OCI-LY7 (cell line): Measurements from ENCODE around the gene SIL1. TPM values are rescaled to one million over a fixed set of nuclear protein-coding genes. Genes with fewer than 3 reads are reported as not detected.
"Not testable (repeated sequence)": the region's sequence is repeated elsewhere in the genome, so short reads cannot be mapped to it uniquely, and the experiment has no call there.

ENCODE experiments used
- BruUV-seq: library from RNA; stranded (reverse); fragments of 400-500 nt; replicated peaks from 2 replicates; lab custom pipeline; 2021; lab: Mats Ljungman, UMichigan
- CTCF ChIA-PET: fragments of 300-600 bp; sonication (Branson Sonifier 250); formaldehyde crosslinking; loops from one replicate; lab custom pipeline; 2022; ENCODE audit warnings: antibody characterized with exemption; ENCODE audit not compliant: unreplicated experiment; lab: Charles Lee
- POLR2A ChIA-PET: fragments of 300-600 bp; sonication (Branson Sonifier 250); formaldehyde crosslinking; loops from one replicate; lab custom pipeline; 2022; ENCODE audit warnings: antibody characterized with exemption; lab: Charles Lee
- DNase-seq: peaks from one replicate; pipeline ENCODE4 v3.0.0-alpha.2; 2015; ENCODE audit warnings: low spot score
- H2AFZ ChIP-seq: fragments of 200-600 bp; sonication (generic), shearing (Covaris generic); 2 replicates; pipeline ENCODE4 v1.6.1; 2014; ENCODE audit warnings: mild to moderate bottlenecking, antibody characterized with exemption, low read length, moderate library complexity
- H3K27ac ChIP-seq: fragments of 200-600 bp; sonication (generic); 2 replicates; pipeline ENCODE4 v1.5.1; 2014; ENCODE audit warnings: mixed run types, low read depth, mild to moderate bottlenecking, moderate library complexity, low read length, inconsistent platforms; ENCODE audit not compliant: poor library complexity, severe bottlenecking
- H3K36me3 ChIP-seq: fragments of 200-600 bp; sonication (generic); 2 replicates; pipeline ENCODE4 v1.6.1; 2014; ENCODE audit warnings: mild to moderate bottlenecking, antibody characterized with exemption, low read length, moderate library complexity, mixed read lengths; ENCODE audit not compliant: insufficient read depth
- H3K4me1 ChIP-seq: fragments of 200-600 bp; sonication (generic); 2 replicates; pipeline ENCODE4 v1.5.1; 2014; ENCODE audit warnings: mild to moderate bottlenecking, low read length; ENCODE audit not compliant: insufficient read depth, poor library complexity, severe bottlenecking
- H3K4me2 ChIP-seq: fragments of 200-600 bp; sonication (generic); 2 replicates; pipeline ENCODE4 v1.6.1; 2014; ENCODE audit warnings: mild to moderate bottlenecking, low read length
- H3K4me3 ChIP-seq: fragments of 200-600 bp; sonication (generic); 2 replicates; pipeline ENCODE4 v1.5.1; 2014; ENCODE audit warnings: mild to moderate bottlenecking, low read depth, low read length; ENCODE audit not compliant: poor library complexity, severe bottlenecking
- H3K79me2 ChIP-seq: fragments of 200-600 bp; sonication (generic); 2 replicates; pipeline ENCODE4 v1.6.1; 2016; ENCODE audit warnings: low read depth, mild to moderate bottlenecking, low read length, moderate library complexity, mixed read lengths; ENCODE audit not compliant: insufficient read depth
- H3K9me2 ChIP-seq: fragments of 200-600 bp; sonication (generic); 2 replicates; pipeline ENCODE4 v1.6.1; 2016; ENCODE audit warnings: mild to moderate bottlenecking, low read length, mixed read lengths; ENCODE audit not compliant: insufficient read depth
- H3K9me3 ChIP-seq: fragments of 200-600 bp; sonication (generic); 2 replicates; pipeline ENCODE4 v1.6.1; 2014; ENCODE audit warnings: mild to moderate bottlenecking, mixed run types, low read length, mixed read lengths
- H4K20me1 ChIP-seq: fragments of 200-600 bp; sonication (generic); 2 replicates; pipeline ENCODE4 v1.6.1; 2014; ENCODE audit warnings: mild to moderate bottlenecking, antibody characterized with exemption, low read length, moderate library complexity, mixed read lengths; ENCODE audit not compliant: insufficient read depth
- CTCF ChIP-seq: fragments of 200-600 bp; sonication (generic); conservative IDR thresholded peaks from 2 replicates; pipeline ENCODE4 v1.5.1; 2014; ENCODE audit warnings: mild to moderate bottlenecking, antibody characterized with exemption, low read length, moderate library complexity, mixed read lengths
- EZH2phosphoT487 ChIP-seq: fragments of 200-600 bp; sonication (generic); IDR thresholded peaks from 2 replicates; pipeline ENCODE4 v1.6.1; 2018; ENCODE audit warnings: low read depth, borderline replicate concordance, mild to moderate bottlenecking, mixed run types, antibody characterized with exemption, low read length, moderate library complexity, mixed read lengths
- intact Hi-C: fragments of 100-400 bp; cut with micrococcal nuclease; formaldehyde crosslinking; loops from one replicate; pipeline ENCODE4 v1.10.0; 2022; ENCODE audit not compliant: unreplicated experiment
- total RNA-seq, 2 experiments: library from RNA; depleted of rRNA in 1 of 2; stranded (reverse); fragments of >200 nt in 1 of 2; shearing (Covaris generic) in 1 of 2; gene quantifications; 2 replicates each; pipeline ENCODE4 v1.2.3, GENCODE V29; 2014 to 2022

The SIL1 gene
- total RNA-seq, 2 experiments from 2014 or later: 9.2 to 22.8 TPM

DNA sequence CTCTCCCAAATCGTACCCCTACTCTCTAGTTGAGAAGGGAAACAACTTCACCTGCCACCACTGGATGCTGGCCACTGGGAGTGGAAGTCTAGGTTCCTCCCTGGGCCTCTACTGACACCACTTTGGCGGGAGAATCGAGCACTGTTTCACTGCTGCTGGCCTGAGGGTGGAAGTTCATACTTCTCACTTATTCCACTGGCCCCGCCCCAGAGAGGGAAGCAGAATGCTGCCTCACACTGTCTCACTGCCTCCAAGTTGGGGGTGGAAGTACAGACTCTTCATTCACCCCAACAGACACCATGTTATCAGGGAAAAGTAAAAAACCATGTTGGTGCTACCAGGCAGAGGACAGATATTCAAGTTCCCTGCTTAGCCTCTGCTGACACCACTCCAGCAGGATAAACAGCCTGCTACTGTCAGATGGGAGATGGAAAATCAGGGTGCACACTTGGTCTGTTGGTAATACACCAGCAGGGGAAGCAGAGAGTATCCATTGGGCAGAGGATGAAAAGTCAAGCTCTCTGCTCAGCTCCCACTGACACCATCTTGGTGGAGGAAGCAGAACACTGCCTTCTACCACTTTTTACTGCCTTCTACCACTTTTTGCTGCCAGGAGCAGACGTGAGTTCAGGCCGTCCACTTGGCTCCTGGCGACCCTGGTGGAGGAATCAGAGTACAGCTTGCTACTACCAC, 159.4 kb downstream of the SIL1 start:
- no peaks in the 10 kb centered on the region for H3K9me2 ChIP-seq
- H3K4me1 ChIP-seq: no peaks in the 10 kb centered on the region
- ChIA-PET POLR2A (no interaction called here), CTCF (no interaction called here)
- TF ChIP-seq EZH2phosphoT487 (no peak), CTCF (no peak)
- H3K27ac ChIP-seq: no peak overlapping the region
- no peak overlapping the region for H3K4me2 ChIP-seq
- H4K20me1 ChIP-seq: no peaks in the 10 kb centered on the region
- DNase-seq: no peak
- H3K9me3 ChIP-seq: peaks cover 3% of the 10 kb centered on the region; the same call in 1 of the 2 replicates
- intact Hi-C loops: no loop called here
- no peaks in the 10 kb centered on the region for H3K36me3 ChIP-seq
- no TSS peak for BruUV-seq
- H2AFZ ChIP-seq: no peak overlapping the region
- H3K79me2 ChIP-seq: no peaks in the 10 kb centered on the region
- H3K4me3 ChIP-seq: no peak overlapping the region

DNA sequence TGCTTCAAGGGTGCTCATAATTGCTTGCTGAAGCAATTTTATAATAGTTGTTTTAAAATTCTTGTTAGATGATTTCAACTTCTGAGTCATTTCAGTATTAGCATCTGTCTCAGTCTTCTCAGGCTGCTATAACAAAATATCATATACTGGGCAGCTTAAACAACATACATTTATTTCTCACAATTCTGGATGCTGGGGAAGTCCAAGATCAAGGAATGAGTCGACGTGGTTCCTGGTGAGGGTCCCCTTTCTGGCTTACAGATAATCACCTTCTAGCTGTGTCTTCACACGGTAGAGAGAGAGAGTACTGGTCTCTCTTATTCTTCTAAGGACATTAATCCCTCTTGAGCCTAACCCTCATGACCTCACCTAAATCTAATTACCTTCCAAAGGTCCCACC, 160.4 kb downstream of the SIL1 start:
- H2AFZ ChIP-seq: no peak overlapping the region
- no peaks in the 10 kb centered on the region for H3K79me2 ChIP-seq
- H3K4me3 ChIP-seq: no peak overlapping the region
- POLR2A ChIA-PET: interaction anchor here (0.5 kb wide), 1 partner anchor 82 kb away, joined by 3 read pairs; no protein-coding TSS in a partner anchor
- H3K4me2 ChIP-seq: no peak overlapping the region
- CTCF ChIA-PET: no interaction called here
- no peaks in the 10 kb centered on the region for H3K36me3 ChIP-seq
- H4K20me1 ChIP-seq: no peaks in the 10 kb centered on the region
- H3K27ac ChIP-seq: no peak overlapping the region
- no peaks in the 10 kb centered on the region for H3K4me1 ChIP-seq
- intact Hi-C loops: no loop called here
- peaks cover 3% of the 10 kb centered on the region; the same call in 1 of the 2 replicates for H3K9me3 ChIP-seq
- DNase-seq: no peak
- no TSS peak for BruUV-seq
- no peaks in the 10 kb centered on the region for H3K9me2 ChIP-seq
- no peak for TF ChIP-seq EZH2phosphoT487

- H3K4me1 ChIP-seq, intact Hi-C loops, H3K79me2 ChIP-seq, POLR2A ChIA-PET, BruUV-seq, H3K36me3 ChIP-seq, H3K9me2 ChIP-seq, CTCF ChIA-PET, H3K4me3 ChIP-seq, DNase-seq, H3K9me3 ChIP-seq, H4K20me1 ChIP-seq, H3K27ac ChIP-seq, H3K4me2 ChIP-seq, H2AFZ ChIP-seq: not testable (repeated sequence)
Observed at GRCh38 chr5:139036332-139036731, 161.8 kb downstream of the SIL1 start.
